ENCODE measurements around the gene BCO2.

GRCh38 chr11:112221274-112221835 lies 46.0 kb downstream of the BCO2 start:
- TF ChIP-seq CTCF (IDR thresholded peaks at IDR 0.05) (no peak), POLR2A (IDR thresholded peaks at IDR 0.05) (no peak)

Data from heart left ventricle (tissue), 13 donors.